DND-41 (cell line): ENCODE data around the gene MYEOV.

Experiments
- ATAC-seq: fragments of 200-7000 bp; cut with Tn5 transposase; 3 replicates; pipeline ENCODE4 v1.9.1; 2021; ENCODE audit warnings: low read depth; ENCODE audit not compliant: insufficient read depth
- DNase-seq: peaks from one replicate; pipeline ENCODE4 v3.0.0-alpha.2; 2020
- H2AFZ ChIP-seq: 2 replicates; pipeline ENCODE4 v1.6.0; 2012; ENCODE audit warnings: low read depth, low read length
- H3K27ac ChIP-seq: 2 replicates; pipeline ENCODE4 v1.5.1; 2012; ENCODE audit warnings: low read length, inconsistent platforms
- H3K27me3 ChIP-seq: fragments of 200-600 bp; sonication (generic); 2 replicates; pipeline ENCODE4 v1.6.0; 2012; ENCODE audit warnings: low read length, mild to moderate bottlenecking, inconsistent platforms; ENCODE audit not compliant: insufficient read depth, poor library complexity
- H3K36me3 ChIP-seq: 2 replicates; pipeline ENCODE4 v1.5.1; 2012; ENCODE audit warnings: low read length, inconsistent platforms; ENCODE audit not compliant: insufficient read depth
- H3K4me1 ChIP-seq: 2 replicates; pipeline ENCODE4 v1.5.1; 2012; ENCODE audit warnings: mild to moderate bottlenecking, low read length; ENCODE audit not compliant: insufficient read depth
- H3K4me2 ChIP-seq: 2 replicates; pipeline ENCODE4 v1.6.0; 2012; ENCODE audit warnings: mild to moderate bottlenecking, moderate library complexity, low read length, inconsistent platforms; ENCODE audit not compliant: insufficient read depth
- H3K4me3 ChIP-seq, 2 experiments: fragments of 200-600 bp in 1 of 2; shearing (Covaris generic) in 1 of 2; 2 replicates each; pipeline ENCODE4 v1.5.1; 2012 to 2016; ENCODE audit warnings: inconsistent platforms in 2 of 2, low read length in 2 of 2, mild to moderate bottlenecking in 2 of 2, low read depth in 1 of 2, moderate library complexity in 1 of 2
- H3K79me2 ChIP-seq: 2 replicates; pipeline ENCODE4 v1.6.0; 2012; ENCODE audit warnings: low read length, inconsistent platforms; ENCODE audit not compliant: insufficient read depth
- H3K9ac ChIP-seq: 2 replicates; pipeline ENCODE4 v1.6.0; 2012; ENCODE audit warnings: low read depth, mild to moderate bottlenecking, inconsistent platforms, low read length, moderate library complexity
- H3K9me3 ChIP-seq: 2 replicates; pipeline ENCODE4 v1.5.1; 2012; ENCODE audit warnings: low read length, moderate library complexity, mild to moderate bottlenecking, inconsistent platforms; ENCODE audit not compliant: insufficient read depth, severe bottlenecking
- H4K20me1 ChIP-seq: 2 replicates; pipeline ENCODE4 v1.6.0; 2012; ENCODE audit warnings: low read length; ENCODE audit not compliant: insufficient read depth
- EZH2 ChIP-seq: IDR thresholded peaks from 3 replicates; pipeline ENCODE4 v1.6.1; 2012; ENCODE audit warnings: borderline replicate concordance, low read depth, mild to moderate bottlenecking, moderate library complexity, low read length, inconsistent platforms; ENCODE audit not compliant: severe bottlenecking
- TF ChIP-seq, protein P1 (sequence below): IDR thresholded peaks from 2 replicates; pipeline ENCODE4 v1.5.1; 2012; ENCODE audit warnings: borderline replicate concordance, low read length, moderate library complexity, mild to moderate bottlenecking; ENCODE audit not compliant: poor library complexity, severe bottlenecking; ENCODE audit errors: extremely low read depth

MYEOV gene

DNA sequence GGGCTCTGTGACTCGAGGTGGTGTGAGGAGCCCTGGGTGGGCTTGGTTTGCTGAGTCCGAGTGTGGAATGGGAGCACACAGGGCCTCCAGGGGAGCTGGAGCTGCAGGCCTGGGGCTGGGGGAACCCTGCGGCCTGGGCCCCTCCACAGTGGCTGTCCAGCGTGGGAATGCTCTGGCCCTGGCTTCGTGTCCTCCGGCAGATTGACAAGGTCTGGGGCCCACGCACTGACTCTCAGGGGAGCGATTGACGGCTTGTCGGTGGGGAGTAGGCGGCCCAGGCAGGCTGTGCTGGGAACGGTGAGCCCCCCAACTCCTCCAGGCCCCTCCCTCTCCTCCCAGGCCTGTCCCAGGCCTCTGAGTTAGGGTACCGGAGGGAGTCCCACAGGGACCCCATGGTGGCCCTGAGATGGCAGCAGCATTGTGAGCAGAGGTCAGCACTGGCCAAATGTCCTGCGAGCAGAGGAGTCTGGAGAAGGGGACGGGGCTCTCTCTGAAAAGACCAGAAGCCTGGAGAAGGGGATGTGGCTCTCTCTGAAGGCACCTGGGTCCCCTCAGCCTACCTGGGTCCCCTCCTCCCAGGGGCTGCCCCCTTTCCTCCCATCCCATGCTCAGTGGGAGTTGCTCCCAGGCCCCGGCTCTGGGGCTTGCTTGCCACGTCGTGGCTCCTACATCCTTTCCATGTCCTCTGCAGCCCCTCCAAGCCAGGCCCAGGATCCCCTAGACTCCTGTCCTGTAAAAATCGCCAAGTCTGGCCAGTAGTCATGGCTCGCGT lies 23.8 kb upstream of the MYEOV start:
- no peak overlapping the region for H3K27ac ChIP-seq
- no peak overlapping the region for H3K4me2 ChIP-seq
- no peak for TF ChIP-seq EZH2
- TF ChIP-seq, protein P1, sequence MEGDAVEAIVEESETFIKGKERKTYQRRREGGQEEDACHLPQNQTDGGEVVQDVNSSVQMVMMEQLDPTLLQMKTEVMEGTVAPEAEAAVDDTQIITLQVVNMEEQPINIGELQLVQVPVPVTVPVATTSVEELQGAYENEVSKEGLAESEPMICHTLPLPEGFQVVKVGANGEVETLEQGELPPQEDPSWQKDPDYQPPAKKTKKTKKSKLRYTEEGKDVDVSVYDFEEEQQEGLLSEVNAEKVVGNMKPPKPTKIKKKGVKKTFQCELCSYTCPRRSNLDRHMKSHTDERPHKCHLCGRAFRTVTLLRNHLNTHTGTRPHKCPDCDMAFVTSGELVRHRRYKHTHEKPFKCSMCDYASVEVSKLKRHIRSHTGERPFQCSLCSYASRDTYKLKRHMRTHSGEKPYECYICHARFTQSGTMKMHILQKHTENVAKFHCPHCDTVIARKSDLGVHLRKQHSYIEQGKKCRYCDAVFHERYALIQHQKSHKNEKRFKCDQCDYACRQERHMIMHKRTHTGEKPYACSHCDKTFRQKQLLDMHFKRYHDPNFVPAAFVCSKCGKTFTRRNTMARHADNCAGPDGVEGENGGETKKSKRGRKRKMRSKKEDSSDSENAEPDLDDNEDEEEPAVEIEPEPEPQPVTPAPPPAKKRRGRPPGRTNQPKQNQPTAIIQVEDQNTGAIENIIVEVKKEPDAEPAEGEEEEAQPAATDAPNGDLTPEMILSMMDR = no peak
- H3K4me1 ChIP-seq = no peaks in the 10 kb centered on the region
- H4K20me1 ChIP-seq = peaks cover 2% of the 10 kb centered on the region; the same call in 1 of the 2 replicates
- H3K36me3 ChIP-seq = no peaks in the 10 kb centered on the region
- no peaks in the 10 kb centered on the region for H3K79me2 ChIP-seq
- H3K27me3 ChIP-seq = no peaks in the 10 kb centered on the region
- H3K4me3 ChIP-seq = no peak overlapping the region
- ATAC-seq (no peak), DNase-seq (no peak)
- no peaks in the 10 kb centered on the region for H3K9me3 ChIP-seq
- H3K9ac ChIP-seq = no peak overlapping the region
- H2AFZ ChIP-seq = no peak overlapping the region

DNA sequence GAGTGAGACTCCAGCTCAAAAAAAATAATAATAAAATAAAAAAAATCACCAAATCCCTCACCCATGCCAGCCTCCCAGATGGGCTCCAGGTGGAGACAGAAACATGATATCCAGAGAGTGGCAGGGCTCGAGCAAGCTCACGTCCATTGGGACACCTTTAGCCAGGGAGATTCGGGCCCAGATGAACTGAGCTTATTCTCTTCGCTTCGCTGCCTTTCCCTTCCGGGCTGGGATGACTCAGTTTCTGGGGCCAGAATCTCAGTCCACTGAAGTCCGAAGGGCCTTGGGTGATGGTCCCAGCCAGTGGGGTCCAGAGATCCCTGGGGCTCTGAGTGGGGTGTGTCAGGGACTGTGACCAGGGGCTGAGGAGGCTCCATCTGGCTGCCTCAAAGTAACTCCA lies 23.0 kb upstream of the MYEOV start:
- Histone ChIP-seq H3K4me1 (no peaks in the 10 kb centered on the region), H2AFZ (no peak overlapping the region), H3K9ac (no peak overlapping the region), H3K9me3 (no peaks in the 10 kb centered on the region), H3K27me3 (no peaks in the 10 kb centered on the region), H3K4me2 (no peak overlapping the region), H3K4me3 (no peak overlapping the region), H4K20me1 (peaks cover 2% of the 10 kb centered on the region; the same call in 1 of the 2 replicates), H3K79me2 (no peaks in the 10 kb centered on the region), H3K36me3 (no peaks in the 10 kb centered on the region), H3K27ac (no peak overlapping the region)
- ATAC-seq (no peak), DNase-seq (no peak)
- TF ChIP-seq EZH2 = no peak
- TF ChIP-seq, protein P1 = no peak

GRCh38 chr11:69272055-69272454 lies 21.9 kb upstream of the MYEOV start:
- H2AFZ ChIP-seq = no peak overlapping the region
- H3K27ac ChIP-seq = no peak overlapping the region
- DNase-seq = no peak
- no peaks in the 10 kb centered on the region for H3K79me2 ChIP-seq
- no peaks in the 10 kb centered on the region for H3K4me1 ChIP-seq
- H3K27me3 ChIP-seq = no peaks in the 10 kb centered on the region
- no peak overlapping the region for H3K4me3 ChIP-seq
- H3K4me2 ChIP-seq = no peak overlapping the region
- ATAC-seq = no peak
- H3K36me3 ChIP-seq = no peaks in the 10 kb centered on the region
- no peak for TF ChIP-seq EZH2
- TF ChIP-seq, protein P1 = no peak
- H3K9ac ChIP-seq = no peak overlapping the region
- no peaks in the 10 kb centered on the region for H3K9me3 ChIP-seq
- H4K20me1 ChIP-seq = no peaks in the 10 kb centered on the region
